ENCODE results near the gene GRID1.

GRCh38 chr10:86070278-86070677, 296.3 kb downstream of the GRID1 start:
- TF ChIP-seq CTCF (IDR thresholded peaks at IDR 0.05) (no peak), ZFX (IDR thresholded peaks at IDR 0.05; ENCODE audit: borderline replicate concordance) (no peak)

All from 22Rv1 (cell line).